Thoracic aorta (tissue), 2 donors: ENCODE results near the gene CYSRT1. TPM values are rescaled to one million over a fixed set of nuclear protein-coding genes. Genes with fewer than 3 reads are reported as not detected.

Experiments used
- ATAC-seq: fragments of 150-250 bp; one replicate; pipeline ENCODE4 v1.8.0; 2017; ENCODE audit warnings: low read depth; ENCODE audit not compliant: insufficient number of reproducible peaks, low FRiP score
- DNase-seq: peaks from one replicate; pipeline ENCODE4 v3.0.0-alpha.2; 2020; ENCODE audit warnings: low spot score
- H3K27ac ChIP-seq, 2 donors: fragments of 200-600 bp; sonication (generic); 1 replicate in 1 of 2; 2 replicates in 1 of 2; pipeline ENCODE4 v1.5.1; 2016; ENCODE audit warnings: mild to moderate bottlenecking in 2 of 2, moderate library complexity in 2 of 2
- H3K27me3 ChIP-seq: fragments of 200-600 bp; sonication (generic); replicated peaks from 2 replicates; pipeline ENCODE4 v1.6.0; 2016; ENCODE audit warnings: mild to moderate bottlenecking; ENCODE audit not compliant: insufficient read depth
- H3K36me3 ChIP-seq: fragments of 200-600 bp; sonication (generic); one replicate; pipeline ENCODE4 v1.5.1; 2016
- H3K4me1 ChIP-seq, 2 donors: fragments of 200-600 bp; sonication (generic); 1 replicate in 1 of 2; 2 replicates in 1 of 2; pipeline versions ENCODE4 v1.5.1 to v1.6.0; 2016; ENCODE audit warnings: low read depth in 2 of 2, mild to moderate bottlenecking in 1 of 2; ENCODE audit not compliant: control insufficient read depth in 1 of 2
- H3K4me3 ChIP-seq: fragments of 200-600 bp; sonication (generic); 2 replicates; pipeline ENCODE4 v1.5.1; 2016; ENCODE audit warnings: mild to moderate bottlenecking
- H3K9me3 ChIP-seq: fragments of 200-600 bp; sonication (generic); 2 replicates; pipeline ENCODE4 v1.5.1; 2016
- total RNA-seq, 2 donors: library from RNA; depleted of rRNA; stranded (reverse); fragments of >200 nt; gene quantifications; one replicate each; pipeline versions ENCODE4 v1.1.0 to v1.2.3, GENCODE V29; 2016
- TF ChIP-seq, protein P1 (sequence below): fragments of 200-600 bp; sonication (generic); IDR thresholded peaks from one replicate; pipeline ENCODE4 v1.5.1; 2019; ENCODE audit warnings: antibody characterized with exemption

Gene CYSRT1
- total RNA-seq, 2 donors from 2014 or later, result not detected

DNA sequence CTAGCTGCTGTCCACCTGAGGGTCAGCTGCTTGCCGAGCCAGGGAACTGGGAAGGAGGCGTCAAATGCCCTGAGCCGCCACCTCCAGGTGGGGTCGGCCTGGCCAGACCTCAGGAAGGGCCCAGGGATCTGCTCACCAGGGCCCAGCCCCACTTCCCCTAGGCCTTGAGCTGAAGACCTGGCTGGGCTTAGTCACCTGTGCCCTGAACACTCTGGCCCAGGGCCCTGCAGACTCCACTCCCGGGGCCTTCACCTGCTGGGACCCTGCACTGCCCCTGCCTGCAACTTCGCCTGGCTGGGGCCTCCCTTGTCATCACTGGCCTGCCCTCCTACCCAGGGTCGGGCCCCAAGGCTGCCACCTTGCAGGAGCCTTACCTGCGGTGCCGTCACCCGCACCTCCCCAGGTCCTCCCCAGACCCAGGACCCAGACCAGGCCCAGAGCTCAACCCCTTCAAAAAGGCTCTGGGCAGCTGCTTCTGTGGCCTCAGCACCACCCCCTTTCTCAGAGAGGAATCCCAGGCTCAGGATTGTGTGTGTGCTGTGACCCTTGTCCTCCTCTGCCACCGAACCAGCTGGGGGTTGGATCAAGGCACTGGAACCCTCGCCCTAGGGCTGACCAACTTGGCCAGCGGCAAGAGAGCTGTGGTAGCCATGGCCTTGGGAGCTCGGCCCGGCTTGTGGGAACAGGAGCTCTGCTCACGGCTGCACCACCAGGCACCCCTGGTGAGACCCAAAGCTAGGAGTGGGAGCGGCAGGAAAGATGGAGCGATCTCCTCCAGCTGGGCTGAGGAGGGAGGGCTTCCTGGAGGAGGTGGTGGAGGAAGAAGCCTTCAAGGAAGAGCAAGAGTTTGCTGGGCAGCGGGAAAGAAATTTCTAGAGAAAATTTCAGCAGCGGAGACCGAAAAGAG, 29.0 kb downstream of the CYSRT1 start:
- no peak for ATAC-seq
- H3K27ac ChIP-seq, result peak overlapping the region; percentile 55 to 58
- no peak for DNase-seq
- TF ChIP-seq, protein P1, sequence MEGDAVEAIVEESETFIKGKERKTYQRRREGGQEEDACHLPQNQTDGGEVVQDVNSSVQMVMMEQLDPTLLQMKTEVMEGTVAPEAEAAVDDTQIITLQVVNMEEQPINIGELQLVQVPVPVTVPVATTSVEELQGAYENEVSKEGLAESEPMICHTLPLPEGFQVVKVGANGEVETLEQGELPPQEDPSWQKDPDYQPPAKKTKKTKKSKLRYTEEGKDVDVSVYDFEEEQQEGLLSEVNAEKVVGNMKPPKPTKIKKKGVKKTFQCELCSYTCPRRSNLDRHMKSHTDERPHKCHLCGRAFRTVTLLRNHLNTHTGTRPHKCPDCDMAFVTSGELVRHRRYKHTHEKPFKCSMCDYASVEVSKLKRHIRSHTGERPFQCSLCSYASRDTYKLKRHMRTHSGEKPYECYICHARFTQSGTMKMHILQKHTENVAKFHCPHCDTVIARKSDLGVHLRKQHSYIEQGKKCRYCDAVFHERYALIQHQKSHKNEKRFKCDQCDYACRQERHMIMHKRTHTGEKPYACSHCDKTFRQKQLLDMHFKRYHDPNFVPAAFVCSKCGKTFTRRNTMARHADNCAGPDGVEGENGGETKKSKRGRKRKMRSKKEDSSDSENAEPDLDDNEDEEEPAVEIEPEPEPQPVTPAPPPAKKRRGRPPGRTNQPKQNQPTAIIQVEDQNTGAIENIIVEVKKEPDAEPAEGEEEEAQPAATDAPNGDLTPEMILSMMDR, result no peak
- H3K4me3 ChIP-seq, result peak overlapping the region; percentile 89
- no peaks in the 10 kb centered on the region for H3K36me3 ChIP-seq
- no peaks in the 10 kb centered on the region for H3K9me3 ChIP-seq
- peaks cover 14 to 26% of the 10 kb centered on the region in 2 donors for H3K4me1 ChIP-seq
- H3K27me3 ChIP-seq, result no peaks in the 10 kb centered on the region

DNA sequence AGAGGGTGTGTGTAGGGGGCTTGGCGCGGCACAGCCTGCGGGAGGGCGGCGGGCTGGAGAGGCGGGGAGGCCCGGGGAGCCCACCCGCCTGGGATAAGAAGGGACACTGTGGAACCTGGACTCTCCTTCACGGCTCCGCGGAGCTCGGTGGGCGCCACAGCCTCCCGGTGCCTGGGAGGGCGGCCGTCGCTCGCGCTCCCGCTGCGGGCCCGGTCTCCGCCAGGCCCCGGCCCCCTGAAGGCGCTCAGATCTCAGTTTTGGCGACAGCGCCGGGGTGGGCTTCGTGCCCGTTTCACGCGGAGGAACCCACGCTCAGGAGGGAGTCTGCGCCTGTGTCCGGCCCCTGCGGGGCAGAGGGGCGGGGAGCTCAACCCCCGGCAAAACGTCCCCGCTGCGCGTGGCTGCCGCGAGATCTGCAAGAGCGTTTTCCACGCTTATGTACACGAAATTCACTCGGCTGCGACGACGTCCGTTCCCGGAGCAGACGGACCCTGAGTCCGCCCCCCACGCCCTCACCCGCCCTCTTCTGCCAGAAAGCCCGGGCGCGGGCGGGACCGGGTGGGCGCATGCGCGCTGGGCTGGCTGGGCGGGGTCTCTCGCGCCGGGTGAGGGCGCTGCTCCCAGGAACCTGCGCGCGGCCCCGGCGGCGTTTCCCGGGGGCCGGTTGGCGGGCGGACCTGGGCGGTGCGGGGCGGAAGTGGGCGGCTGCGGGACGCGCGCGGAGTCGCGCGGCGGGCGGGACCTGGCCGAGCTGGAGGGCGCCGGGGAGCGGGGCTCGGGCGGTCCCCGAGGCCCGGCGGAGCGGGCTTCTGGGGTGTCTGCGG, 29.9 kb downstream of the CYSRT1 start, which contains the start of gene NELFB:
Gene NELFB, plus strand, starts transcription at position 704 of the 824 bp plus-strand sequence.
- no peaks in the 10 kb centered on the region for H3K27me3 ChIP-seq

DNA sequence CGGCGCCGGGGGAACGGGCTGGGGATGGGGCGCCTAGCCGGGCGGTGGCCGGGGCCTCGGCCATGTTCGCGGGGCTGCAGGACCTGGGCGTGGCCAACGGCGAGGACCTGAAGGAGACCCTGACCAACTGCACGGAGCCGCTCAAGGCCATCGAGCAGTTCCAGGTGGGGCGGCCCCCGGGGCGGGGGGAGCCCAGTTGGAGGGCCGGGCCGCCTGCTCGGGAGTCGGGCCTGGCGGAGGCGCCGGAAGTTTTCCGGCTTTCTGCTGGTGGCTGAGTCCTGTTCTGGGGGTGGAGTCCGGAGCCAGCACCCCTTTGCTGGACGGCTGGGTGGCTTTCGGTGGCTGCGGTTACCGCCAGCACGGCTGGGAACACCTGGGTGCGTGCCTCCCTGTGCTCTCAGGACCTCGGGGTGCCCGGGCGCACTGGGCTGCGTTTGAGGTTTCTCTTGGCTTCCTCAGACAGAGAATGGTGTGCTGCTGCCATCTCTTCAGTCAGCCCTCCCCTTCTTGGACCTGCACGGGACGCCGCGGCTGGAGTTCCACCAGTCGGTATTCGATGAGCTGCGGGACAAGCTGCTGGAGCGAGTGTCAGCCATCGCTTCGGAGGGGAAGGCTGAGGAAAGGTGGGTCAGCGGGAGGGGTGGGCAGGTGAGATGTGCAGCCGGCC, 30.6 kb downstream of the CYSRT1 start:
- TF ChIP-seq, protein P1, result no peak
- DNase-seq (no peak), ATAC-seq (peak; percentile 9)
- H3K9me3 ChIP-seq, result no peaks in the 10 kb centered on the region
- peaks cover 14 to 26% of the 10 kb centered on the region in 2 donors for H3K4me1 ChIP-seq
- no peaks in the 10 kb centered on the region for H3K36me3 ChIP-seq
- H3K4me3 ChIP-seq, result peak overlapping the region; percentile 89
- no peaks in the 10 kb centered on the region for H3K27me3 ChIP-seq
- peak overlapping the region in 1 of 2 donors; percentile 57 for H3K27ac ChIP-seq

More for the DNA sequence above, 29.9 kb downstream of the CYSRT1 start, which contains the start of gene NELFB:
- peak; percentile 50 for DNase-seq
- H3K4me3 ChIP-seq, result peak within 1 kb of the TSS; percentile 89
- ATAC-seq, result peak; percentile 54
- H3K4me1 ChIP-seq, result peaks cover 14 to 26% of the 10 kb centered on the region in 2 donors
- TF ChIP-seq, protein P1, result no peak
- peak within 1 kb of the TSS; percentile 57 to 58 for H3K27ac ChIP-seq
- no peaks in the 10 kb centered on the region for H3K36me3 ChIP-seq
- H3K9me3 ChIP-seq, result no peaks in the 10 kb centered on the region

DNA sequence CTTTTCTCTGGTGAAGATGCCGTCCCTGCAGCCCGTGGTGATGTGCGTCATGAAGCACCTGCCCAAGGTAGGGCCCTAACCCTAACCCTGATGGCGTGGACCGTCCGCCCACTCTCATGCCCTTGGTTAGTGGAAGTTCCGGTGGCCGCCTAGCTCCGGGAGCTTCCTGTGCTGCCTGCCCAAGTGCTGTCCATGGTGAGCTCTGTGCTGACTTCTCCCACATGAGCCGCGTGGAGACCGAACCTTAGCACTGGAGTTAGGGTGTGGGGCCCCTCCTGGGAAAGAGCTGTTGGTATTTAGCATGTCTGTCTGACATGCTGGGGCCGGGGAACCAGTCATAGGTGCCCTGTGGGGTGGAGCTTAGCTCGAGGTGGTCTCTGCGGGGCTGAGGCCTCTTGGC, 31.4 kb downstream of the CYSRT1 start:
- TF ChIP-seq, protein P1, result no peak
- Histone ChIP-seq H3K9me3 (no peaks in the 10 kb centered on the region), H3K4me3 (peak overlapping the region; percentile 89), H3K27me3 (no peaks in the 10 kb centered on the region), H3K36me3 (no peaks in the 10 kb centered on the region), H3K27ac (no peak overlapping the region), H3K4me1 (peaks cover 14 to 26% of the 10 kb centered on the region in 2 donors)
- no peak for ATAC-seq
- DNase-seq, result no peak
